22Rv1 (cell line): ENCODE measurements around the gene LHFPL6.

Experiments
- CTCF ChIP-seq: fragments of 450-650 bp; IDR thresholded peaks from 2 replicates; pipeline ENCODE4 v1.5.1; 2017; ENCODE audit warnings: mild to moderate bottlenecking
- ZFX ChIP-seq: fragments of 450-650 bp; IDR thresholded peaks from 2 replicates; pipeline ENCODE4 v1.6.1; 2017; ENCODE audit warnings: antibody characterized with exemption, borderline replicate concordance

GRCh38 chr13:39349391-39349960 is 253.5 kb downstream of the LHFPL6 start:
- no peak for TF ChIP-seq CTCF
- TF ChIP-seq ZFX: no peak
